Effector memory CD4-positive, alpha-beta T cell (primary cell): ENCODE data around the gene SP110.

Source experiments
- DNase-seq, 3 donors: peaks; one replicate each; pipeline ENCODE4 v3.0.0-alpha.2; 2020
- H3K27ac ChIP-seq: 2 replicates; pipeline ENCODE4 v1.7.0; 2013; ENCODE audit warnings: mild to moderate bottlenecking, low read length, moderate library complexity; ENCODE audit not compliant: insufficient read depth, poor library complexity, severe bottlenecking
- H3K27me3 ChIP-seq: replicated peaks from 2 replicates; pipeline ENCODE4 v1.7.0; 2013; ENCODE audit warnings: mild to moderate bottlenecking, low read length; ENCODE audit not compliant: insufficient read depth, control insufficient read depth, poor library complexity, severe bottlenecking
- H3K36me3 ChIP-seq: 2 replicates; pipeline ENCODE4 v1.7.0; 2013; ENCODE audit warnings: mild to moderate bottlenecking, low read length, moderate library complexity; ENCODE audit not compliant: control insufficient read depth, insufficient read depth
- H3K4me1 ChIP-seq: 2 replicates; pipeline ENCODE4 v1.7.0; 2013; ENCODE audit warnings: low read length, mild to moderate bottlenecking; ENCODE audit not compliant: control insufficient read depth, insufficient read depth, poor library complexity, severe bottlenecking
- H3K4me3 ChIP-seq: 2 replicates; pipeline ENCODE4 v1.7.0; 2013; ENCODE audit warnings: low read length, low read depth, mild to moderate bottlenecking; ENCODE audit not compliant: insufficient read depth, poor library complexity, severe bottlenecking
- H3K9me3 ChIP-seq: 2 replicates; pipeline ENCODE4 v1.7.0; 2013; ENCODE audit warnings: mild to moderate bottlenecking, low read length, moderate library complexity; ENCODE audit not compliant: control insufficient read depth

Gene SP110

GRCh38 chr2:230208576-230208975 is 11.2 kb downstream of the SP110 start:
- no peaks in the 10 kb centered on the region for H3K27me3 ChIP-seq
- H3K4me3 ChIP-seq = no peak overlapping the region
- no peak for DNase-seq
- peaks cover 95% of the 10 kb centered on the region for H3K36me3 ChIP-seq
- H3K27ac ChIP-seq = no peak overlapping the region
- no peaks in the 10 kb centered on the region for H3K9me3 ChIP-seq
- H3K4me1 ChIP-seq = no peaks in the 10 kb centered on the region

GRCh38 chr2:230205721-230206120 is 14.1 kb downstream of the SP110 start:
- Histone ChIP-seq H3K36me3 (peaks cover 90% of the 10 kb centered on the region), H3K27ac (no peak overlapping the region), H3K4me1 (no peaks in the 10 kb centered on the region), H3K9me3 (no peaks in the 10 kb centered on the region), H3K4me3 (no peak overlapping the region), H3K27me3 (no peaks in the 10 kb centered on the region)
- no peak for DNase-seq

DNA sequence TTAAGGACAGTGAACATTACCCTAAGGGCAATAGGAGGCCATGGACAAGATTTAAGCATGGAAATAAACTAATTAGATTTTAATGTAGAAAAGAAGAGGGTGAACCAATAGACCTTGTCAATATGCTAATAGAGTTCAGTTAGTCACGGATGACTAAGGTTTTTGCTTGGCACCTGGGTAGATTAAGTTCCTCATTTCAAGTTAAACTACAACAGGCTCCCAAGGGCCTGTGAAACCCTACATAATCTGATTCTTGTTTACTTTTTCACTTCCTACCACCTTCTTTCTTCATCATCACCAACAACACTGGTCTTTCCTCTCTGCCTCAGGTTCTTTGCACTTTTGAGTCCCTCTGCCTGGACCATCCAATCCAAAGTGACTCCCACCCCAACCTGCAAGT is 14.8 kb downstream of the SP110 start:
- Histone ChIP-seq H3K27me3 (no peaks in the 10 kb centered on the region), H3K36me3 (peaks cover 90% of the 10 kb centered on the region), H3K9me3 (no peaks in the 10 kb centered on the region), H3K4me3 (no peak overlapping the region), H3K4me1 (no peaks in the 10 kb centered on the region), H3K27ac (no peak overlapping the region)
- no peak for DNase-seq

DNA sequence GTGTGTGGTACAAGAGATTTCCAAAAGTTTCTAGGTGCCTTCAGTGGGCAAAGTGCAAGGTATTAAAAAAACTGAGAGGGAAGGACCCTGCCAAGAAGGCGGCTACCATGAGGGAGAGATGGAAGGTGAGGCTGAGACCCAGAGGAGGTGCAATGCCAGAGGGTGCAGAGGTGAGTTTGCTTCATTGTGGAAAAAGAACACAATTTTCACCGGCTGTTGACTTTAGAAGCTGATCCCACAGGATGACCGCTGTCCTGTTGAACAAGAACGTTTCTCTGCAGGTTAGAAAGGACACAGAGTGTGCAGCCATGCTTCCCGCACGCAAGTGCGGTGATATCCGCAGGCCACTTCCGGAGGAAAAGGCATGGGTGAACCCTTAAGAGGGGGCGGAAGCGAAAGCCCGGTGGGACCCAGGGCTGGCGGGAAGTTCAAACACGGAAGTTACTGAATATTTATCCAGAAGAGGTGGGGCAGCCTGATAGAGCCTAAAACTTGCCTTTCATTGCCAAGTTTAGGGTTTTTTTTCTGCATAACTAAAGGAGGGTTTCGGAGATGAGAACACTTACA is 16.6 kb downstream of the SP110 start:
- Histone ChIP-seq H3K27ac (no peak overlapping the region), H3K36me3 (peaks cover 88% of the 10 kb centered on the region), H3K27me3 (no peaks in the 10 kb centered on the region), H3K9me3 (no peaks in the 10 kb centered on the region), H3K4me3 (no peak overlapping the region), H3K4me1 (no peaks in the 10 kb centered on the region)
- DNase-seq = no peak

DNA sequence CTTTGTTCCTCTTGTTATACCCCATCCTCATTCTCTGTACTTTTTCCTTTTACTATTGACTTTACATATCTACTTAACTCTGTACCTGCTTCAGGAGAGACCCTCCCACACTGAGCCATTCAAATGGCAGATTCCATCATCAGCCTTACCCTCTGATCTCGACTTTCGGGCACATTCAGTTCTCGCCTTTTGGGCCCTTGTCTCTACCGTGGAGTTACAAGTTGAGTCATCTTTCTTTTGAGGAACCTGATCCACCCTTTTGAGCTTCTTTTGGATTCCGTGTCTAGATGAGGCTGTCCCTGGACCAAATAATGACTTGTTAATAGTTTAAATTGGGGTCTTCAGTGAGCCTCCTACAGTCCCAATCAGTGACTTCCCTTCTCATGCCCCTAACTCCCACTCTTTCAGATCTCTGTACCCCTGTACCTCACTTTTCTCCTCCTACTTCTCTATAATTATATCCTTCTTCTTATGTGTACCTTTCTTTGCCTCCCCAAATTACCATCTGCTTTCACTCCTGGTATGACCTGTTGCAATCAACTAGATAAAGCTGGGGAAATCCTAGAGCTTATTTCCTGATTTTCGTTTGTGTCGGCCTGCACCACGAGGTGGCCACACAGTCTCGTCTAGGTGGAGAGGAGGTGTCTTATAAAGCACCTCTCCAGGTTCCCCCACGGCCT is 17.2 kb downstream of the SP110 start:
- DNase-seq = no peak
- no peak overlapping the region for H3K4me3 ChIP-seq
- no peak overlapping the region for H3K27ac ChIP-seq
- no peaks in the 10 kb centered on the region for H3K27me3 ChIP-seq
- H3K9me3 ChIP-seq = no peaks in the 10 kb centered on the region
- peaks cover 88% of the 10 kb centered on the region for H3K36me3 ChIP-seq
- H3K4me1 ChIP-seq = no peaks in the 10 kb centered on the region

GRCh38 chr2:230184727-230185578 is 34.8 kb downstream of the SP110 start:
- H3K27me3 ChIP-seq = no peaks in the 10 kb centered on the region
- peaks cover 46% of the 10 kb centered on the region for H3K36me3 ChIP-seq
- H3K27ac ChIP-seq = no peak overlapping the region
- H3K4me3 ChIP-seq = no peak overlapping the region
- H3K9me3 ChIP-seq = no peaks in the 10 kb centered on the region
- no peaks in the 10 kb centered on the region for H3K4me1 ChIP-seq
- no peak for DNase-seq

DNA sequence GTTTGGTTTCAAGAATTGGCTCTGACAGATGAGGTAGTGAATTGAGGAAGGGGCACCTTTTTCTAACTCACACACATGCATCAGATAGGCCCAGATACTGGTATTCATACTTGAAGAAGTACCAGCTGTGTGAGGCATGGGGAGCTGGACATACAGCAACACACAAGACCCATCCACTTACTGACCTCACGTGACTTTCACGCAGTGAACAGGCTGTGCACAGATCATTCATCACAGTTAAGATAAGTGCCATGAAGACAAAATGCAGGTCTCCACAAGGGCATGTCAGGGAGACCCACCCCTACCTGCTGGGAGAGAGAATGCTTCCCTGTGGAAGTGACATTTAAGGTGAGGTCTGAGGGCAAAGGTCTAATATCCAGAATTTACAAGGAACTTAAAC is 38.6 kb downstream of the SP110 start:
- DNase-seq = no peak
- H3K27me3 ChIP-seq = no peaks in the 10 kb centered on the region
- H3K27ac ChIP-seq = no peak overlapping the region
- no peaks in the 10 kb centered on the region for H3K9me3 ChIP-seq
- peaks cover 79% of the 10 kb centered on the region for H3K36me3 ChIP-seq
- H3K4me1 ChIP-seq = no peaks in the 10 kb centered on the region
- no peak overlapping the region for H3K4me3 ChIP-seq

- no peaks in the 10 kb centered on the region for H3K4me1 ChIP-seq
- H3K36me3 ChIP-seq = peaks cover 85% of the 10 kb centered on the region
Observed at GRCh38 chr2:230179907-230180306, 39.9 kb downstream of the SP110 start.

DNA sequence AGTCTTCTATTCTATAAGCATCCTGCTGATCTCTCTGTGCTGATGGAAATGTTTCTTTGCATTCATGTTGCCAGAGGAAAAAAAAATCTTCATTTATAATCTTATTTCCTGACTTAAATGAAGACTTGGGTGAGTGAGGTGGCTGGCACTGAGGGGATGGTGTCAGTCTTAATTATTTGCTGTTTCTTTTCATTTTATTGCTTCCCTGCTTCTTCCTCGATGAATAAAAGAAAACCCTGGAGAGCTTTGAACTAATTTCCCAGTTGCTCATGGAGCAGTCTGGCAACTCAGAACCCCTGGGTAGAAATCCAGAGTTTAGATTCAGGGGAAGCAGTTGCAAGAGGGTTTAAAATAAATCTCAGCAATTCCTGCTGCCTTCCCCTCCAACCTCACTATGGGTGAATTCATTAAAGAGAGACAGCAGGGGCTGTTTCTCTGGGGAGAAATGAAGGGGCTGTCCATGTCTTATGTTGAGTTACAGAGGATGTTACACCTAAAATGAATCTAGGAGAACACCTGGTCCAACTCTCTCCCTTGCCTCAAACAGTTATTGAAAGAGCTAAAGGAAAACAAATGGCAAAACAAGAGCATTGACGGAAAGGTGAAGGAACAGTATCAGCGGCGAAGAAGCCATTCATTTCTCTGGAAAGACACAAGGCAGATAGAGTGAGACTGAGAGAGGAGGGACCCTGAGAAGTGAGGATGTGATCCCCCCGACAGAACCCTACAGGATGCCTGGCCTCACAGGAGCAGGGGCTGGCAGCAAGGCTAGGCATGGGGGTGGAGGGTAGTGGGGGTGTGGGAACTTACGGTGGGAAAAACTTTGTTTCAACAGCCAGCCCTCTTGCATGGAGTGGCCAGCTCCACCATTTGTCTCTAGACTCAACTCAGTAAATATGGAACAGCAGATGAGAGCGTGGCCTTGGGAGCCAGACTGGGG is 41.0 kb downstream of the SP110 start:
- no peak for DNase-seq

More at GRCh38 chr2:230179907-230180306, 39.9 kb downstream of the SP110 start:
- H3K27ac ChIP-seq = no peak overlapping the region
- no peak for DNase-seq
- no peaks in the 10 kb centered on the region for H3K27me3 ChIP-seq
- no peaks in the 10 kb centered on the region for H3K9me3 ChIP-seq
- H3K4me3 ChIP-seq = no peak overlapping the region

More for the DNA sequence above, 41.0 kb downstream of the SP110 start:
- Histone ChIP-seq H3K27ac (no peak overlapping the region), H3K36me3 (peaks cover 87% of the 10 kb centered on the region), H3K4me1 (no peaks in the 10 kb centered on the region), H3K9me3 (no peaks in the 10 kb centered on the region), H3K27me3 (no peaks in the 10 kb centered on the region), H3K4me3 (no peak overlapping the region)
